ENCODE data around the gene OSBPL6.

OSBPL6 gene

DNA sequence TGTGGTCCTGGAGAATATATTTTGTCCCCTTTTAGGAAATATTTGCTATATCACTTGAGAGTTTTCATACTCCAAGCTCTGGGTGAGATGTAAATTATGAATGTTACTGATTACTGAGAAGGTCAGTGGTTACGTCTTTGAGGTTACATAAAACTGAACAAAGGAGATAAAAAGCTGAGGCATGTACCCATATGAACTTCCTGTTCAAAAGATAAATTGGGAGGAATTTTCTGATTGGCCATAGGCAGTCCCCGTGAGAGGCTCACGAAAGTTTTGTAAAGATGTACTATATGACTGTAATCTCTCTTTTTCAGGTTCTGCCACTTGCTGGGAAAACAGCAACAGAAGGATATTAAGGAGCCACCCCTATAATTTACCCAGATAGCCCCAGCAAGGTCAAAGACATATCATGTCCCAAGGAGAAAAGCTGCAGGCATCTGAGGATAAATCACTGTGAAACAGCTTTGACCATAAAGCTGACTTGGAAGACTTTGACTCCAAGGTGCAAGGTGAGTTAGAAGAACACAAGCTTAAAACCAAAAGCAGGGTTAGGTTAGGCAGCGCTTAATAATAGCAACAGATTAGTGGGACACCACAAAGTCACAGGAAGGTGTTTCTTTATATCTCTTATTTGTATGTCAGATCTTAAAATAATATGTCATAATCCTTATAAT lies 90.4 kb downstream of the OSBPL6 start:
- Mint-ChIP-seq H3K27ac (no peak overlapping the region), H3K4me1 (peaks cover 22% of the 10 kb centered on the region), H3K4me3 (no peak overlapping the region), H3K36me3 (ENCODE audit: low read depth) (peaks cover 11% of the 10 kb centered on the region), H3K27me3 (ENCODE audit: low read depth, poor library complexity) (peaks cover 3% of the 10 kb centered on the region), H3K9me3 (no peaks in the 10 kb centered on the region)
- no peak for TF ChIP-seq CTCF (IDR thresholded peaks at IDR 0.05)
- DNase-seq: no peak

DNA sequence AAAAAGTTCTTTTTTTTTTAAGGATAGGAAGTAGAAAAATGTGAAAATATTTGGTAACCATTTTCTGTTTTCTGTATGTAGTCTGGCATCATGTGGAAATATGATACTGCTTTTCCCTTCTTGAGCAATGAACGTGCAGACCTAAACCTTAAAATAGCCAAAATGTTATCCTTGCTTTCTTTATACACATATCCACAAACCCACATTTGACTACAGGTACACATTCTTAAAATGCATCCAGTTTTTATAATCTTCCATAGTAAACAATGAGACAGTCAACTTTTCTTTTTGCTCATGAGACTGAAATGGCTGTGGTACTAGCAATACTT lies 90.9 kb downstream of the OSBPL6 start:
- H3K27me3 Mint-ChIP-seq (ENCODE audit: low read depth, poor library complexity): peaks cover 3% of the 10 kb centered on the region
- no peak overlapping the region for H3K27ac Mint-ChIP-seq
- peaks cover 22% of the 10 kb centered on the region for H3K4me1 Mint-ChIP-seq
- H3K4me3 Mint-ChIP-seq: no peak overlapping the region
- no peak for DNase-seq
- peaks cover 1% of the 10 kb centered on the region for H3K9me3 Mint-ChIP-seq
- peaks cover 16% of the 10 kb centered on the region for H3K36me3 Mint-ChIP-seq (ENCODE audit: low read depth)
- no peak for TF ChIP-seq CTCF (IDR thresholded peaks at IDR 0.05)

DNA sequence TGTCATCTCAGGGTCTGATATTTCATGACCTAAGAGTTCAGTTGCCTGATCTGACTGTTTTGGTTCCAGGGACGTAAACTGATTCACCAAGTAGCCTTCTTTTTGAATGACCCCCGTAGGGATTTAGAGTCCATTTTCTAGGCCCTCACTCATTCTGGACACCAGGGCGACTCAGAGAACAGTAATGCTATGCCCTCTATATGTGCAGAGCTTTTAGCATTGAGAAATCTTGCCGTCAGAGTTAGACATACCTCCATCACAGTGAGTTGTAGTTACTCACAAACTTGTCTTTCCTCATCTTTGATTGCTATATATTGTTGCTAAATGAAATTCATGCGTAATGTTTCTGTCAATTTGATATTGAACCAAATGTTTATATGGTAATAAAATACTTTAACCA lies 92.3 kb downstream of the OSBPL6 start:
- no peak overlapping the region for H3K4me3 Mint-ChIP-seq

DNA sequence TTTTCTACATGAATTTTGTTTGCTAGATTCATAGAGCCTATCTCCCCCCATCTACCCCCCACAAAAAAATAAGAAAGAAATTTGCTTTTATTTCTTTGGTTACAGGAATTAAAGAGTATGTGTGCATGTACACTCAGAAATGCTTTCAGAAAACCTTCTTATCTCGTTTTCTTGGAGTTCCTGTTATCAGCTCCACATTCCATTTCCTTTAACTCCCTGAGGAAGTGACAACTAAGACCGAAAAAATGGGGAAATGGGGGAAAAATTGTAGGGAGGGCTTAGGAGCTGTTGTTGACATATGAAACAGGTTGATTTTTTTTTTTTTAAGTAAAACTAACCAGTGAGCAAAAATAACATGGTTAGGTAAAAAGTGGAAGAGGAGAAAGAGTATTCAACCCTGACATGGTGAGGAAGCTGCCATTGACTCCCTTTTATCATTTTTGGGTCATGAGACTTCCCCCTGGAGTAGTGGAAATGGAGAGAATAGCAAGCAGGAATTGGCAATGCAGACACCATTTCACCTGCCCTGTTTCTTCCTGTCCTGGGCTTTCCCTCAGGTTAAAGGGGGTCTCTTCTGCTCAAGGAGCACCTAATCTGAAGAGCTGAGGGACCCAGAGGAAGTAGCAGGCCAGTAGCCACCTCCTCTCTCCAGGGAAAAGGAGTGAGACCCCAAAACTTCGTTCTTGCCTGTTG lies 93.5 kb downstream of the OSBPL6 start:
- DNase-seq: no peak
- Mint-ChIP-seq H3K36me3 (ENCODE audit: low read depth) (peaks cover 35% of the 10 kb centered on the region), H3K9me3 (peaks cover 8% of the 10 kb centered on the region), H3K4me1 (peaks cover 21% of the 10 kb centered on the region), H3K4me3 (no peak overlapping the region), H3K27ac (no peak overlapping the region), H3K27me3 (ENCODE audit: low read depth, poor library complexity) (peaks cover 3% of the 10 kb centered on the region)
- TF ChIP-seq CTCF (IDR thresholded peaks at IDR 0.05): no peak

More for the DNA sequence above, 92.3 kb downstream of the OSBPL6 start:
- Mint-ChIP-seq H3K27ac (no peak overlapping the region), H3K9me3 (peaks cover 8% of the 10 kb centered on the region), H3K4me1 (peaks cover 22% of the 10 kb centered on the region), H3K27me3 (ENCODE audit: low read depth, poor library complexity) (peaks cover 3% of the 10 kb centered on the region), H3K36me3 (ENCODE audit: low read depth) (peaks cover 27% of the 10 kb centered on the region)
- DNase-seq: no peak
- no peak for TF ChIP-seq CTCF (IDR thresholded peaks at IDR 0.05)

GRCh38 chr2:178291703-178292102 lies 97.4 kb downstream of the OSBPL6 start:
- H3K27me3 Mint-ChIP-seq (ENCODE audit: low read depth, poor library complexity): peaks cover 3% of the 10 kb centered on the region
- peaks cover 8% of the 10 kb centered on the region for H3K9me3 Mint-ChIP-seq
- no peak for DNase-seq
- peaks cover 8% of the 10 kb centered on the region for H3K4me1 Mint-ChIP-seq
- H3K4me3 Mint-ChIP-seq: no peak overlapping the region
- no peak for TF ChIP-seq CTCF (IDR thresholded peaks at IDR 0.05)
- H3K27ac Mint-ChIP-seq: no peak overlapping the region
- H3K36me3 Mint-ChIP-seq (ENCODE audit: low read depth): peaks cover 35% of the 10 kb centered on the region

DNA sequence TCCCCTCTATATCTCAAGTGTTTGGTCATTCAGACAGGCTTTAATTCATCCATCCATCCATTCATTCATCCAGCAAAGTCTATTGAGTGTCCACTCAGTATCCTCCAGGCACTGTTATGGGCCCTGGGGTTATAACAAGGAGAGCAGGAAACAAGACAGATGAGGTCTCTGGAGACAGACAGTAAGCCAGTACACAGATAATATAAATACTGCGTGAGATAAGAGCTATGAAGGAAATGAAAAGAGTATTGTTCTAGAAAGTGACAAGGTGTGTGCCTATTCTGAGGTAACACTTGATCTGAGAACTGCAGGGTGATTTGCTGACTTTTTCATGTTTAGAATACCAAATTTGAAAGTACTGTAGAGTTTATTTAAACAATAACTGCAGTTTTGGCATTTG lies 98.3 kb downstream of the OSBPL6 start:
- Mint-ChIP-seq H3K27me3 (ENCODE audit: low read depth, poor library complexity) (peaks cover 2% of the 10 kb centered on the region), H3K36me3 (ENCODE audit: low read depth) (peaks cover 35% of the 10 kb centered on the region), H3K27ac (no peak overlapping the region), H3K4me3 (no peak overlapping the region), H3K4me1 (peaks cover 8% of the 10 kb centered on the region), H3K9me3 (peaks cover 8% of the 10 kb centered on the region)
- no peak for DNase-seq
- no peak for TF ChIP-seq CTCF (IDR thresholded peaks at IDR 0.05)
